Natural killer cell treated with Interleukin-12 subunit alpha and Interleukin-12 subunit beta and Interleukin-15 and Interleukin-18, amount 100 ng/mL, for 72 hours (primary cell): Measurements from ENCODE around the gene MFSD1. TPM values are rescaled to one million over a fixed set of nuclear protein-coding genes. Genes with fewer than 3 reads are reported as not detected.

Experiments used
- ATAC-seq, 2 donors: fragments of 150-1000 bp; cut with Tn5 transposase in 1 of 2; sonication (Bioruptor Pico), chemical (Tn5 transposase) in 1 of 2; 2 replicates each; pipeline ENCODE4 v1.10.0; 2021
- DNase-seq: peaks from one replicate; pipeline ENCODE4 v3.0.0; 2022; ENCODE audit warnings: low spot score
- H3K27ac Mint-ChIP-seq, 2 donors: 1 replicate in 1 of 2; 2 replicates in 1 of 2; pipeline ENCODE4 v1.8.0; 2022; ENCODE audit warnings: mixed read lengths in 2 of 2, mild to moderate bottlenecking in 1 of 2, moderate library complexity in 1 of 2
- H3K27me3 Mint-ChIP-seq, 2 donors: 1 replicate in 1 of 2; 2 replicates in 1 of 2; pipeline ENCODE4 v1.8.0; 2022; ENCODE audit warnings: mixed read lengths in 2 of 2
- H3K36me3 Mint-ChIP-seq: one replicate; pipeline ENCODE4 v1.8.0; 2022; ENCODE audit warnings: mixed read lengths
- H3K4me1 Mint-ChIP-seq, 2 donors: 1 replicate in 1 of 2; 2 replicates in 1 of 2; pipeline ENCODE4 v1.8.0; 2022; ENCODE audit warnings: low read depth in 2 of 2, mixed read lengths in 2 of 2, mild to moderate bottlenecking in 1 of 2
- H3K4me3 Mint-ChIP-seq: one replicate; pipeline ENCODE4 v1.8.0; 2022; ENCODE audit warnings: mixed read lengths
- H3K9me3 Mint-ChIP-seq: 2 replicates; pipeline ENCODE4 v1.8.0; 2022; ENCODE audit warnings: mixed read lengths
- total RNA-seq, 2 donors: library from RNA; stranded (reverse); gene quantifications; one replicate each; pipeline ENCODE4 v1.2.3, GENCODE V29; 2022

MFSD1 gene
- total RNA-seq, 2 donors from 2014 or later = 21.9 to 25.5 TPM

DNA sequence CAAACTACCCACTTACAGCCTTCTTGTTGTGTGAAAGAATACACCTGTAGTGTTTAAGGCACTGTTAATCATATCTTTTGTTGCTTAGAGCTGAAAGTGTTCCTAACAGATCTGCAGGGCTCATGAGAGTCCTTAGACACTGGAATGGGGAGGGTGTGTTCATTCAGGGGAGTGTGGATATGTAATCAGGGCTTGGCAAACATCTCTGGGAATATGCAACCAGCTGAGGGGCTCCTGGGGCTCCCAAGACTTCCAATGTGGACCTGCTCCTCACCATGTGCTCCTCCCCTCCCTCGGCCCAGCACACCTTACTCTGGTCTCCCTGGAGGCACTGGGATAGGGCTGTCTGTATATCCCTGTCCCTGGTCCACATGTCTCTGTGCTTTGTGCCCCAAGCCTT lies 30.3 kb upstream of the MFSD1 start:
- peak in 1 of 2 donors; percentile 50 for ATAC-seq
- Mint-ChIP-seq H3K27me3 (no peaks in the 10 kb centered on the region), H3K36me3 (no peaks in the 10 kb centered on the region), H3K4me3 (peak overlapping the region; percentile 27), H3K27ac (no peak overlapping the region), H3K9me3 (no peaks in the 10 kb centered on the region), H3K4me1 (no peaks in the 10 kb centered on the region)
- no peak for DNase-seq

DNA sequence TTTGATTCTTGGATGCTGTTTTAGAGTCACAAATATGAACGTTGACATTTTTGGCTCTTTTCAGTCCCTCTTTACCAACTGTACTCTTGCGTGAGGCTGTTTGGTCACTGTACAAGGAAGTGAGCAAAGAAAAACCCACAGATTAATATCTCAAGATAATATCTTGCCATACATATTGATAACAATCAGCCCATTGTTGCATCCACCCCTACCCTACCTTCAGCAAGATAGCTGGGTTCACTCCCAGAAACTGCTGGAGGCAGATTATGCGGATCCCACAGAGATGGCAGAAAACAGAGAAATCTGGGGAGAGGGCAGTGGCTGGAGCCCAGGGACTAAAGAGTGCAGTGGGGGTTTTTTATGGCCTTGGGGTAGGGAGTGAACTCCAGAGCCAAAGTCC lies 29.9 kb upstream of the MFSD1 start:
- no peaks in the 10 kb centered on the region for H3K27me3 Mint-ChIP-seq
- DNase-seq (no peak), ATAC-seq (peak in 1 of 2 donors; percentile 59)
- no peaks in the 10 kb centered on the region for H3K9me3 Mint-ChIP-seq
- H3K4me3 Mint-ChIP-seq = peak overlapping the region; percentile 27
- no peaks in the 10 kb centered on the region for H3K36me3 Mint-ChIP-seq
- H3K27ac Mint-ChIP-seq = no peak overlapping the region
- no peaks in the 10 kb centered on the region for H3K4me1 Mint-ChIP-seq

DNA sequence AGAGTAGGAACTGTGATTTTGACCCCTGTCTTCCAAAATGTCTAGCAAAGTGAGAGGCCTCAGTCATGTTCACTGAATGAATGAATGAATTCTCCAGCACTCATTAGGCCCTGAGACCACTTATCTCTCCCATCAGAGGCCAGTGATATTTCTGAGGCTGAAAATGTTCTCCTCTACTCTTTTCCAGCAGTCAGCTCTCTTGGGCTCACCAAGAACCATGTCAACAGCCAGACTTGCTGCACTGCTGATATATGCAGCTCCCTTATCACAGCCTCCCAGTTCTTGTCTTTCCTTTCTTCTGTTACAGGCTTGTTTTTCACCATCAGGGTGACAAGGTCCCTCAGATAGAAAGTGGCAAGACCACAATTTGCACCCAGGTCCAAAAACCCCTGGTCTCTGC lies 28.7 kb upstream of the MFSD1 start:
- Mint-ChIP-seq H3K36me3 (no peaks in the 10 kb centered on the region), H3K27me3 (no peaks in the 10 kb centered on the region), H3K4me1 (no peaks in the 10 kb centered on the region), H3K4me3 (no peak overlapping the region), H3K9me3 (no peaks in the 10 kb centered on the region), H3K27ac (no peak overlapping the region)
- DNase-seq (no peak), ATAC-seq (no peak)

DNA sequence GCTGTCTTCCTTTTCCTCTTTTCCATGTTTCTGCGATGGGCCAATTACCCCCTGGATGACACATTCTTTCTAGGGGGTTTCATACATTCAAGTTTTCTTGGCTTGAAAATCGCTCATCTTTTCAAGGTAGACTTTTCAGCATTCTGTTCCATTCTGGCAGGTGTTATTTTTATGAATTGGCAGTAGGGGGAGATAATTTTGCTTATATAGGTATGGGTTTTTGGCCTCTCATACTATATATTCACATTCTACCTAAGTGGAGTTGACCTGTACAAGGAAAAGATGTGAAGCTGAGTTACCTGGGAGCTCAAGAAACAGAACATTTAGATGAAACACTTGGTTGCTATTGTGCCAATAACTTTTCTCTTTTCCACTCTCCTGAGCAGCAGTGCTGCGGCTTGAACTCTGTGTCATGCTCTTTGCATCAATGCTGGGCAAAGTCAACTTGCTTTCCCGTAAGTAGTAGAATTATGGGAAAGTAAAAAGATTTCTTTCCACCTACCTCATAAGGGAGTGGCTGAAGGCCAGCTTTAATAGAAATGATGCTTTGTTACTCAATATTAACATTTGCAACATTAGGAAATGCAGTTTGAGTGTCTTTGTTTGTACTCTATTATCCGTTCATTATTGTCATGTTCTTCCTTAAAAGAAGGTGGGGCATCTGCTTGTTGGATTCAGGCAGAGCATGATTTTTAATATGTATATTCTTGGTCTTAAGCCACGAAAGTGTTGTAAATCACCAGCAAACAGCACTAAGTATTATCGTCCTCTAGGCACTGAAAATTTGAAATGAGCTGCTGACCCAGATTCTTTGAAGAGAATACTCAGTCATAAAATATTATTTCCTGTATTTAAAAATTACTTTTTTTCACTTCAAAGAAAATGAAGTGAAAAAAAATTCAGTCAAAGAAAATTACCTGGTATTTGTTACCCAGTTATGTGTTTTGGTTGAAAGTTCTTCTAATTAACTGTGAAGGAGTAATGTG lies 27.7 kb upstream of the MFSD1 start:
- H3K36me3 Mint-ChIP-seq = no peaks in the 10 kb centered on the region
- no peaks in the 10 kb centered on the region for H3K4me1 Mint-ChIP-seq
- H3K27me3 Mint-ChIP-seq = no peaks in the 10 kb centered on the region
- no peaks in the 10 kb centered on the region for H3K9me3 Mint-ChIP-seq
- no peak overlapping the region for H3K27ac Mint-ChIP-seq
- H3K4me3 Mint-ChIP-seq = no peak overlapping the region
- ATAC-seq (no peak), DNase-seq (no peak)

DNA sequence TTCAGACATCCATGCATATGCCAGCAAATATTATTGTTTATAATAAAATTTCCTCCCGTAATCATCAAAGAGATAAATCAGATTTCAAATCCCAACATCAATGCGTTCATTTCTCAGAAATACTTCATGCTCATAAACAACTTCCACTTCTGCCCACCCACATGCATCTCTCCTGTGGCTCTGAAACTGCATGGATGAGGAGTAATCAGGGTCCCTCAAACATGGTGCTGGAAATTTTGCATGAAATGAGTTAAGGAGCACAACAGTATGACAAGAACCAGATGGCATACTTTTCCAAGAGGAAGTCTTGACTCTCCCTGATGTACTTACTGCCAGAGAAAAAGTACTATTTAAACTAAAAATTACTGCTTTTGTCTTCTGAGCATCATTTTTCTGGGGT lies 26.9 kb upstream of the MFSD1 start:
- no peaks in the 10 kb centered on the region for H3K4me1 Mint-ChIP-seq
- H3K36me3 Mint-ChIP-seq = no peaks in the 10 kb centered on the region
- H3K27me3 Mint-ChIP-seq = no peaks in the 10 kb centered on the region
- ATAC-seq (no peak), DNase-seq (no peak)
- H3K27ac Mint-ChIP-seq = no peak overlapping the region
- no peaks in the 10 kb centered on the region for H3K9me3 Mint-ChIP-seq
- no peak overlapping the region for H3K4me3 Mint-ChIP-seq

DNA sequence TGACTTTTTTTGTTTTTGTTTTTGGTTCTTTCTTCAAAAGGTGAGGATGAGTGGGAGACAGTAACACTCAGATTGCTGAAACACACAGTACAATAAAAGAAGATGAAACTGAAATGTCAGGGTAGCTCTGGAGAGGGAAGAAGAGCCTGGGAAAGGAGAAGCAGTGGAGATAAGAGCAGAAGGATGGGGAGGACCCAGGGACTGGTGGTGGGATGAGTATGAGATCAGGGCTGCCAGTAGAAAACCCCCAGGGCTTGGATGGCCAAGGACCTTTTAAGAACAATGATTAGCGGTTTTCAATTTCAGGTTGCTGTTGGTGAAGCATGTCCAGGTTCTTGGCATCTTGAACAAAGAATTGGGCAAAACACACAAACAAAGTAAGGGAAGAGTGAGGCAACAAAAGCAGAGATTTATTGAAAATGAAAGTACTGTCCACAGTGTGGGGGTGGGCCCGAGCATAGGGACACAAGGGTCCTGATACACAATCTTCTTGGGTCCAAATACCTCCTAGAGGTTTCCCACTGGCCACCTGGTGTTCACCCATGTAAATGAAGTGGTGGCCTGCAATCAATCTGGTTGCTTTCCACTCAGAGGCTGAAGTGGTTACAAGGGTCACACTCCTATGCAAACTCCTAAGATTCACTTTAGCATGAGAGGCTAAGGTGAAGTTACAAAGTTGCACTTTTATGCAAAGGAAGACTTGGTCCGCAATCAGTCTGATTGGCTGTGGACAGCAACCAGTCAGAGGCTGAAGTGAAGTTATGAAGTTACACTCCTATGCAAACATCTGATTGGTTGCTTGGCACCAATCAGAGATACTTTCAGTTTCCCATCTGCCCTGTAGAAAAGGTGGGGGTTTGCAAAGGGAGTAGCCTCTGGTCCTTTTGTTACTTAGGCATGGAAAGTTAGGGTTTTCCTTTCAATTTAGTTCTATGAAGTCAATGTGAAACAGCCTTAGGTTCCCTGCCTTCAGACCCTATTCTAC lies 26.1 kb upstream of the MFSD1 start:
- peak in 1 of 2 donors; percentile 24 for ATAC-seq
- H3K27me3 Mint-ChIP-seq = no peaks in the 10 kb centered on the region
- no peak overlapping the region for H3K4me3 Mint-ChIP-seq
- no peaks in the 10 kb centered on the region for H3K9me3 Mint-ChIP-seq
- DNase-seq = no peak
- no peak overlapping the region for H3K27ac Mint-ChIP-seq
- H3K4me1 Mint-ChIP-seq = no peaks in the 10 kb centered on the region
- H3K36me3 Mint-ChIP-seq = no peaks in the 10 kb centered on the region

DNA sequence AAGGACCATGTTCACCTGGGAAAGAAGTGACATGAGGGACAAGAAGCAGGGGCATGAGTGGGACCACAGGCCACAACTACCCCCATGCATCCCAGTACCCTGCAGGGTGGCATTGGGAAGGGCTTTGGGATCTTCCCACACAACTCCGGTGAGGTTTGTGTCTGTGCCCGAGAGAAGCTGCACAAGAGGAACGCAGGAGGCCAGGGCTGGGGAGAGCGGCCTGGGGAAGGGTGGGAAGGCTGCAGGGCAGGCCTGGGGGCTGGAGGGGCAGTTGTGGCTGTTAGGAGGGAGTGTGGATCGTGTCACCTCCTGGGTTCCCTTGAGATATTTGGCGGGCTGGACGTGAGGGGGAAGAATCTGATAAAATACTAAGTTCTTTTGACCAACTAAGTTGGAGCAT lies 25.3 kb upstream of the MFSD1 start:
- Mint-ChIP-seq H3K4me3 (no peak overlapping the region), H3K4me1 (no peaks in the 10 kb centered on the region), H3K27ac (no peak overlapping the region), H3K27me3 (no peaks in the 10 kb centered on the region), H3K9me3 (no peaks in the 10 kb centered on the region), H3K36me3 (no peaks in the 10 kb centered on the region)
- no peak for DNase-seq
- no peak for ATAC-seq

DNA sequence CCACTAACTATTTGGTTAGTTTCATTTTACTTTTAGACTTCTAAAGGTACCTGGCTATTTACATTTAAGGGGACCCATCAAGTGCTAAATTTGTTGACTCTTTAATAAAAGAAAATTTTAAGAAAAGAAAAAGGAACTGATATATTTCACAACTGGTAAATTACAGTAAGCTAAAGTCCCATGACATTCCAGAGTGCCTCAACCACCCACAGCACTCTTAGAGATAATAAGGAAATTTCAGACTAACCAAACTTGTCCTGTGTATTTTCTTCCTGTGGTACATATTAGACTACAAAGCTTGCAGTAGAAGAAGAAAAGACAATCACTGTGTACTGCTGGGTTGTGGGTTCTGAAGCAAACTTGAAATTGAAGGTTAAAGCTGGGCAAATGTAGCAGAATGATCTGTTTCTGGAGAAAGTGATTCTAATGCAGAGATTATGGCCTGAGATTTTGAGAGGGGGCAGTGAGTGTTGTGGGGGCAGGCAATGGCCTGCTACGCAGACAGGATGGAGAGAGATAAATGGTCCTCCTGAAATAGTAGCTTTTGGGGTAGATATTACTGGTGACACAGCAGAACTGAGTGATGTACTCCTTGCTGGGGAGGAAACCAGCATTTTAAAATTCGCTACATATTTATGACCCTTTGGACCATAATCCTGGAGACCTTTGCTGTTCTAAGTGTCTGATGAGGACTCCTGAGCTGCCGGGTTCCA lies 24.5 kb upstream of the MFSD1 start:
- no peak for DNase-seq
- no peak overlapping the region for H3K4me3 Mint-ChIP-seq
- H3K9me3 Mint-ChIP-seq = no peaks in the 10 kb centered on the region
- ATAC-seq = no peak
- no peaks in the 10 kb centered on the region for H3K36me3 Mint-ChIP-seq
- H3K27ac Mint-ChIP-seq = no peak overlapping the region
- H3K4me1 Mint-ChIP-seq = no peaks in the 10 kb centered on the region
- H3K27me3 Mint-ChIP-seq = no peaks in the 10 kb centered on the region

DNA sequence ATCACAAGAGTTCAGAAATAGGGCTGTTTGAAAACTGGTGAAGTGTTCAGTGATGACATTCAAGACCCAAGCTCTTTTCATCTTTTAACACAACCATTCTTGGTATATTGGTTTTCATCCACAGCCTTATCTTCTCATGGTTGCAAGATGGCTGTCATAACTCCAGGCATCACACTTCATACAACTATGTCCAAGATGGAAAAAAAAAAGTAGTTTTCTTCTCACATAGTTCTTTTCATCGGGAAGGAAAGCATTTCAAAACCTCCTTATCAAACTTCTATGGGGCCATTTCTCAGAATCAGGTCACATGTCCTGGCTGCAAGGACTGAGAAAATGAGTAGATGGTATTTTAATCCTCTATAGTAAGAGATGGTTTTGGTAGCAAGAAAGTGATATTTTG lies 21.1 kb upstream of the MFSD1 start:
- DNase-seq = no peak
- H3K4me3 Mint-ChIP-seq = no peak overlapping the region
- no peak overlapping the region for H3K27ac Mint-ChIP-seq
- no peaks in the 10 kb centered on the region for H3K36me3 Mint-ChIP-seq
- no peaks in the 10 kb centered on the region for H3K4me1 Mint-ChIP-seq
- no peak for ATAC-seq
- H3K27me3 Mint-ChIP-seq = no peaks in the 10 kb centered on the region
- H3K9me3 Mint-ChIP-seq = no peaks in the 10 kb centered on the region

DNA sequence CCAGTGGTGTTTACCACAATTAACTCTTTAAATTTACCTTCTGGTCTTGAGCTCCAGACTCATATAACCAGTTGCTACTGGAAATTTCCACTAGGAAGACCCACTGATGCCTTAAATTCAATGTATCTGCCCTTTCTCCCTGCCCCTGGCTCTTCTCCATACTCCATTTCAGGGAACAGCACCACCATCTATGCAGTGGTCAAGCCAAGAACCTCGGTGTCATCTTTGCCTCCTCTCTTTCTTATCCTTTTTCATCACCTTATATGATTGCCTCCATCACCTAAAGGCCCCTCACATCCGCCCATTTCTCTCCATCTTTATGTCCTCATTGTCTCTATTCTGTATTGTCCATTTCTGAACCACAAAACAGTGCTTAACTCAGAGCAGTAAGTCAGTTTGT lies 20.7 kb upstream of the MFSD1 start:
- Mint-ChIP-seq H3K4me3 (no peak overlapping the region), H3K27ac (no peak overlapping the region), H3K9me3 (no peaks in the 10 kb centered on the region), H3K36me3 (no peaks in the 10 kb centered on the region), H3K4me1 (no peaks in the 10 kb centered on the region), H3K27me3 (no peaks in the 10 kb centered on the region)
- ATAC-seq = no peak
- DNase-seq = no peak

DNA sequence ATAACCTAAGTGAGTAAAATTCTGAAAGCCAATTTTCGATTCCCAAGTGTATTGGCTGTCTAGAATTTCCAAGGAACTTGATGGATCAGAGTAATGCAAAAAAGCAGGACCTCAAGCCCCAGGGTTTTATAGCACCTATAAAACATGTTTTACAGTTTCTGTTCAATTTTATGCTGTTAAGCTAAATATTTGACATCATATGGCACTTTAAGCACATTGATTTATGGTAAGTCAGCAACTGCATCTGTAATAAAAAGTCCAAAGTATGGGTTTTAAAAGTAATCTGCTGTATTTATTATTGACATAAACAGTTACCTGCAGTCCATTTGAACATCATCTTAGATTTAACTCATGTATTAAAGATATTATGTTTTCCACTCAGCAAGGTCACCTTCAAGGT lies 20.0 kb upstream of the MFSD1 start:
- no peaks in the 10 kb centered on the region for H3K27me3 Mint-ChIP-seq
- ATAC-seq = no peak
- H3K27ac Mint-ChIP-seq = no peak overlapping the region
- DNase-seq = no peak
- H3K4me1 Mint-ChIP-seq = no peaks in the 10 kb centered on the region
- H3K36me3 Mint-ChIP-seq = no peaks in the 10 kb centered on the region
- H3K4me3 Mint-ChIP-seq = no peak overlapping the region
- H3K9me3 Mint-ChIP-seq = no peaks in the 10 kb centered on the region

DNA sequence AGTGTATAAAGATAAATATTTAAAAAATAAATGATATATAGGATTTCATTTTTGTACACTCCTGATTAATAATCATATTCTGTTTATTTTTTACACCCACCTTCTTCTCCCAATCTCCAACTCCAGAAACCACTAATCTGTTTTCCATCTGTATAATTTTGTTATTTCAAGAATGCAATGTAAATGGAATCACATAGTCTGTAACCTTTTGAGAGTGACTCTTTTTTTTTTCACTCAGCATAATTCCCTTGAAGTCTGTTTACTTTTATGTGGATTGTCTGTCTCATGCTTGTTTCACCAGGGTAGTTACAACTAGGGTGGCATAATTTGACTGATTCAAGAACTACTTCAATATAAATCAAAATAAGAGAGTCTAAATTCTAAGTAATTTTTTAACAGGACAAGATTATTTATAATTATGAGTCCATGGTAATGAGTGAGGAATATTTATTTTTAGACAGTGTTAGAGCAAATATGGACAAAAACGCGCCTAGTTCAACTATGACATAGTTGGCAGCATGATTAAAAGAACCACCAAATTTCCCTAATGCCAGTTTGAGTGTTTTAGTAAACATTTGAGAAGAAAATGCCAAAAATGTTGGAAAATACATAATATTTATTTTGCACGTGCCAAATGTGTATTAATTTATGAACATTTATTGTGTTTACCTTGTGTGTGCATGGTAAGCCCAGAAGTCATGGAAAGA lies 19.4 kb upstream of the MFSD1 start:
- DNase-seq (no peak), ATAC-seq (no peak)
- H3K27ac Mint-ChIP-seq = no peak overlapping the region
- no peaks in the 10 kb centered on the region for H3K36me3 Mint-ChIP-seq
- H3K27me3 Mint-ChIP-seq = no peaks in the 10 kb centered on the region
- no peaks in the 10 kb centered on the region for H3K9me3 Mint-ChIP-seq
- H3K4me3 Mint-ChIP-seq = no peak overlapping the region
- no peaks in the 10 kb centered on the region for H3K4me1 Mint-ChIP-seq

DNA sequence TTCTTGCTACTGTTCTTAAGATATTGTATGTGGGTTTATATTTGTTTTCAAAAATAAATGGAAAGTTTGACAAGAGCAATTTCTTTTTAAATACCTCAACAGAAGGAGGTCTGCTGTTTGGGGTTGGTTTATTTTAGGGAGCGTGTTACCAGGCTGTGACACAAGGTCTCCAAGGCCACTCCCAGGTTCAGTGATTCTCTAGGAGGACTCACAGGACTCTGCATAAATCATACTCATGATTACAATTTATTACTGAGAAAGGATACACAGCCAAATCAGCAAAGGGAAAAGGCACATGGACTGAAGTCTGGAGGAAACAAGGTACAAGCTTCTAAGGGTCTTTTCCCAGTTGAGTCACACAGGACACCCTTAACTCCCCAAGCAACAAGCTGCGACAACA lies 18.8 kb upstream of the MFSD1 start:
- Mint-ChIP-seq H3K36me3 (no peaks in the 10 kb centered on the region), H3K27ac (no peak overlapping the region), H3K4me1 (no peaks in the 10 kb centered on the region), H3K4me3 (no peak overlapping the region), H3K9me3 (no peaks in the 10 kb centered on the region), H3K27me3 (no peaks in the 10 kb centered on the region)
- ATAC-seq (no peak), DNase-seq (no peak)
